Hippocampal formation (tissue), 2 donors: Measurements from ENCODE around the gene OR8B4.
"Not testable (repeated sequence)": the region's sequence is repeated elsewhere in the genome, so short reads cannot be mapped to it uniquely, and the experiment has no call there.

Experiments
- DNase-seq, 2 donors: peaks; one replicate each; lab custom pipeline; 2025; lab: John Stamatoyannopoulos, UW

OR8B4 gene

DNA sequence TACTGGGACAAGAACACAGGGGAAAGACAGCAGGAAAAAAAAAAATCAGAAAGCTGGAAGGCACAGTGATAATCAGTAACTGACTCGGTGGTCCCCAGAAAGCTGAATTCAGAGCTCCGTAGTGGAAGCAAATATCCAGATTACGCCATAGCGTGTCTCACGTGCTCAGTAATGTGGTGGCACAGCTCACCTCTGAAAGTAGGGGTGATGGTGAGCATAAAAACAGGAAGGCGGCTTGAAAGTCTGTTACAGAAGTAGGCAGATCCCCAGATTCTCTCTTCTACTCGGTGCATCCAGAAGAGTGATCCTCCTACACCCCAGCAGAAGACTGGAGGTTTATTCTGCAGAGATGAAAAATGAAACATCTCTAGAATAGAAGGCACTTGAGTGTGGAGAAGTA is 14.8 kb downstream of the OR8B4 start:
- no peak for DNase-seq

DNA sequence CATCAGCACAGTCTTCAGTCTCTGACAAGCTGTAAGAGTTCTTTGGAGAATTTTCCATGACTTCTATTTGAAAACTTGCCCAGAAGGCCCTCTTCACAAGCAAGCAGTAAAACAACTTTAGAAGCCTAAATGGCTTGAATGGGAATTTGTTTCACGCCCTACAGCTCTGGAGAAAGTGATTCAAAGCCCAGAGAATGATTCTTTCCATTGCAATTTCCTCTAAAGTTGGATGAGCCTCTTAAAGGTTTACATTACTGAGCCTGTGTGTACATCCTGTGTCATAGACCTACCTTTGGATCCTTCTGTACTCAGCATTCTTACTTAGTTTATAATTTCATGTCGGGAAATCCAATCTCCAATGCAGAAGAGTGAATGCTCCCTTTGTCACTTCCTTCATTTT is 19.1 kb downstream of the OR8B4 start:
- no peak for DNase-seq

DNA sequence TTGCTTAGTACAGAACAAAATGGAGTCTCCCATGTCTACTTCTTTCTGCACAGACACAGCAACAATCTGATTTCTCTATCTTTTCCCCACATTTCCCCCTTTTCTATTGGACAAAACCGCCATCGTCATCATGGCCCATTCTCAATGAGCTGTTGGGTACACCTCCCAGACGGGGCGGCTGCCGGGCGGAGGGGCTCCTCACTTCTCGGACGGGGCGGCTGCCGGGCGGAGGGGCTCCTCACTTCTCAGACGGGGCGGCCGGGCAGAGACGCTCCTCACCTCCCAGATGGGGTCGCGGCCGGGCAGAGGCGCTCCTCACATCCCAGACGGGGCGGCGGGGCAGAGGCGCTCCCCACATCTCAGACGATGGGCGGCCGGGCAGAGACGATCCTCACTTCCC is 21.5 kb downstream of the OR8B4 start:
- DNase-seq = not testable (repeated sequence)

DNA sequence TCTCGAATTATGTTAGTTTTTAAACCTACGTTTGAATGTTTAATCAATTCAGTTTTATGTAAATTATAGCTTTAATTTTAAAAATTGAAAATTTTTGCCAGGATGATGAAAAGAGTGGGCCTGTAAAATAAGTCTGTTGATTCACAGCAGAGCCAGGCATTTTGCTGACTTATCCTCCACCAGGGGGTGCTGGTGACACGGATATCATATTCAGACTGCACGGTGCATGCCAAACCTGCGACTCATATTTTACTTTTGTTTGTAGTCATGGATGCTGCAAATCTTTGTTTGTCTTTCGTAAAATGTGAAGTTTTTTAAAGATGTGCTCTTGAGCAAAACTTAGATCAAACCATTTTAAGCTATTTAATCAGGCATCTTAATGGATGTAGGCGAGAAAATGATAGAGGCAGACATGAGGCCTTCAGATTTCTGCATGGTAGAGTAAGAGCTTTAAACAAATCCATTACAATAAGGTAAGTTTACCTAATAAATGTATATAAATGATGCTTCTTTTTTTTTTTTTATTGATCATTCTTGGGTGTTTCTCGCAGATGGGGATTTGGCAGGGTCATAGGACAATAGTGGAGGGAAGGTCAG is 22.2 kb downstream of the OR8B4 start:
- peak; percentile 2 to 36 for DNase-seq

DNA sequence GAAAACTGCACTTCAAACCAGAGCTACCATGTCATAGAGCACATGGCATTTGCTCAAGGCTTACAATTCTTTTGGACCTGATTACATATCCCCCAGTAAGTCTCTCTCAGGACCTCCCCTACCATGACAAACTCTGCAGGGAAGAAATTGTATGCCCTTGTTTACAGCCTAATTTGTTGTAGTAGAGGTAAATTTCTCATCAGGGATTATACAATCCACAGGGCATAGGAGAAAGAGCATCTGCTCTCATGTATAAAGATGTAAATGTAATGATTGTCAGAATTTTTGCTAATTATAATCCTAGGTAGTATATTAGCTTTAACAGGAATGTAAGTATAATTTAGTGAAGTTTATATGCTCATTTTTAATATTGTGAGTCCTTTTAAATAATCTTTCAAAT is 25.7 kb downstream of the OR8B4 start, which contains the start of gene OR8B3:
OR8B3 (minus strand) TSS at position 101 of the 400 bp plus-strand sequence. CDS start 1,673 bp downstream, outside the sequence.
- no peak for DNase-seq

DNA sequence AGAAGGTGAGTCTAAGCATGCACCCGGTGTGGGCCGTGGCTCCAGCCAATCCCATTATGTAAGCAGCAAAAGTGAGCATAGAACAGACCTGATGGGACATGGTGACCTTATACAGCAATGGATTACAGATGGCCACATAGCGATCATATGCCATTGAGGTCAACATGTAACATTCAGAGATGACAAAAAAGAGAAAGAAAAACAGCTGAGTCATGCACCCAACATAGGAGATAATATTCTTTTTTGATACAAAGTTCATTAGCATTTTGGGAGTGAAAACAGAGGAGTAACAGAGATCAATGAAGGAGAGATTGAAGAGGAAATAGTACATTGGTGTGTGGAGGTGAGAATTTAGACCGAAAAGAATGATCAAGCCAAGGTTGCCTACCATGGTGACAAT is 27.8 kb downstream of the OR8B4 start:
- DNase-seq = not testable (repeated sequence)

DNA sequence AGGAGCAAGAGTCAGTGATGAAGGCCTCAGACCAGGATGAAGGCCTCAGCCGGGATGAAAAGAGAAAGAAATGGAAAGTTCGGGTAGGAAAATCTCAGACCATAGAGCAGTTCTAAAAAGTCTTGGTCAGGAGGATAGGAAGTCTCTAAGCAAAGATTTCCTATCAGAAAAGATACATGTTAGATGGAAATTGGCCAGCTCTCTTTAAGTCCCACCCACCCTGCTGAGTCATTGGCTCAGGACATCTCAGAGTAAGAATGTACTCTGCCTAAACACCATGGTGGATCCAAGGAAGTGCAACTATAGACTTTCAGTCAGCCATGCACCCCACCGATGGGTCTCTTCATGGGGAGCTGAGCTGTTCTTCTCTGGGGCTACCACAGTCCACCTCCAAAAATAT is 30.3 kb downstream of the OR8B4 start:
- no peak for DNase-seq

DNA sequence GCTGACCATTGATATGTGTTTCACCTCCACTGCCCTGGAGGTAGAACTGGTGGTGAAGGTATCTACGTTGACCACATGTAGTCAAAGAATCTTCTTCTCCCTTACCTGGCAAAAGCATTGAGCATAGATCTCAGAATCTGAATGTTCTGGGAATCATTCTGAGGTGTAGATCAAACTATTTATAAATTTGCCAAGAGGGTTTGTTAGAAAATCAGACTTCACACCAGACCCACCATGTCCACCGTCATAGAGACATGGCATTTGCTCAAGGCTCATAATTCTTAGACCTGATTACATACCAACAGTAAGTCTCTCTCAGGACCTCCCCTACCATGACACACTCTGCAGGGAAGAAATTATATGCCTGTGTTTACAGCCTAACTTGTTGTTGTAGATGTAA is 40.3 kb downstream of the OR8B4 start, which contains the start of gene OR8B2:
OR8B2 (minus strand) TSS at position 101 of the 400 bp plus-strand sequence. CDS start 1,156 bp downstream, outside the sequence.
- no peak for DNase-seq

DNA sequence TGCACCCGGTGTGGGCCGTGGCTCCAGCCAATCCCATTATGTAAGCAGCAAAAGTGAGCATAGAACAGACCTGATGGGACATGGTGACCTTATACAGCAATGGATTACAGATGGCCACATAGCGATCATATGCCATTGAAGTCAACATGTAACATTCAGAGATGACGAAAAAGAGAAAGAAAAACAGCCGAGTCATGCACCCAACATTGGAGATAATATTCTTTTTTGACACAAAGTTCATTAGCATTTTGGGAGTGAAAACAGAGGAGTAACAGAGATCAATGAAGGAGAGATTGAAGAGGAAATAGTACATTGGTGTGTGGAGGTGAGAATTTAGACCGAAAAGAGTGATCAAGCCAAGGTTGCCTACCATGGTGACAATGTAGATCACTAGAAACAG is 41.8 kb downstream of the OR8B4 start:
- not testable (repeated sequence) for DNase-seq

DNA sequence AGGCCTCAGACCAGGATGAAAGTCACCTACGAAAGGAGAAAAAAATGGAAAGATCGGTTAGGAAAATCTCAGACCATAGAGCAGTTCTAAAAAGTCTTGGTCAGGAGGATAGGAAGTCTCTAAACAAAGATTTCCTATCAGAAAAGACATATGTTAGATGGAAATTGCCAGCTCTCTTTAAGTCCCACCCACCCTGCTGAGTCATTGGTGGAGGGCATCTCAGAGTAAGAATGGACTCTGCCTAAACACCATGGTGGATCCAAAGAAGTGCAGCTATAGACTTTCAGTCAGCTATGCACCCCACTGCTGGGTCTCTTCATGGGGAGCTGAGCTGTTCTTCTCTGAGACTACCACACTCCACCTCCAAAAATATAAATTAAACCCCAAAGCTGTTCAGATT is 44.1 kb downstream of the OR8B4 start:
- DNase-seq = no peak

DNA sequence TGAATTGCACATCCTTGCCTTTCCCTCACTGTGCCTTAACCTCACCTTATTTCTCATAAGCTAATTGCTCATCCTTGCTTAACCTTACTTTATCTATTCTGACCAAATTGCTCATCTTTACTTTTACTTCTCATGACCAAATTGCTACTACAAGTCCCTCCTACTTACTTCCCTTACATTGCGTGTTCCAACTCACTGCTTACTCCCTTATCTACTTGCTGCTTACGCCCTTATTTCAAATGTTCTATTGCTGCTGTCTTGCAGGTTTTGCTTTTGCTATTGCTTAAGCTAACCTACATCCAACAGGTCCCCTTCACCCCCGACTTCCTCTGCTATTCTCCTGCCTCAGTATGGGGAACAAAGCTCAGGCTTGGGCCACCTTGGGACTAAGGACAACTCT is 48.4 kb downstream of the OR8B4 start:
- no peak for DNase-seq
